ENCODE data around the gene TOGARAM1.

Gene TOGARAM1, protein sequence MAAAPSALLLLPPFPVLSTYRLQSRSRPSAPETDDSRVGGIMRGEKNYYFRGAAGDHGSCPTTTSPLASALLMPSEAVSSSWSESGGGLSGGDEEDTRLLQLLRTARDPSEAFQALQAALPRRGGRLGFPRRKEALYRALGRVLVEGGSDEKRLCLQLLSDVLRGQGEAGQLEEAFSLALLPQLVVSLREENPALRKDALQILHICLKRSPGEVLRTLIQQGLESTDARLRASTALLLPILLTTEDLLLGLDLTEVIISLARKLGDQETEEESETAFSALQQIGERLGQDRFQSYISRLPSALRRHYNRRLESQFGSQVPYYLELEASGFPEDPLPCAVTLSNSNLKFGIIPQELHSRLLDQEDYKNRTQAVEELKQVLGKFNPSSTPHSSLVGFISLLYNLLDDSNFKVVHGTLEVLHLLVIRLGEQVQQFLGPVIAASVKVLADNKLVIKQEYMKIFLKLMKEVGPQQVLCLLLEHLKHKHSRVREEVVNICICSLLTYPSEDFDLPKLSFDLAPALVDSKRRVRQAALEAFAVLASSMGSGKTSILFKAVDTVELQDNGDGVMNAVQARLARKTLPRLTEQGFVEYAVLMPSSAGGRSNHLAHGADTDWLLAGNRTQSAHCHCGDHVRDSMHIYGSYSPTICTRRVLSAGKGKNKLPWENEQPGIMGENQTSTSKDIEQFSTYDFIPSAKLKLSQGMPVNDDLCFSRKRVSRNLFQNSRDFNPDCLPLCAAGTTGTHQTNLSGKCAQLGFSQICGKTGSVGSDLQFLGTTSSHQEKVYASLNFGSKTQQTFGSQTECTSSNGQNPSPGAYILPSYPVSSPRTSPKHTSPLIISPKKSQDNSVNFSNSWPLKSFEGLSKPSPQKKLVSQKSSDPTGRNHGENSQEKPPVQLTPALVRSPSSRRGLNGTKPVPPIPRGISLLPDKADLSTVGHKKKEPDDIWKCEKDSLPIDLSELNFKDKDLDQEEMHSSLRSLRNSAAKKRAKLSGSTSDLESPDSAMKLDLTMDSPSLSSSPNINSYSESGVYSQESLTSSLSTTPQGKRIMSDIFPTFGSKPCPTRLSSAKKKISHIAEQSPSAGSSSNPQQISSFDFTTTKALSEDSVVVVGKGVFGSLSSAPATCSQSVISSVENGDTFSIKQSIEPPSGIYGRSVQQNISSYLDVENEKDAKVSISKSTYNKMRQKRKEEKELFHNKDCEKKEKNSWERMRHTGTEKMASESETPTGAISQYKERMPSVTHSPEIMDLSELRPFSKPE (N-terminal part only)

GRCh38 chr14:44961554-44962333, at the start of gene TOGARAM1, which contains the start of gene KLHL28:
Gene TOGARAM1, plus strand, starts transcription at chr14:44962190. Its CDS starts 232 bp downstream, at chr14:44962422.
Gene KLHL28, minus strand, starts transcription at chr14:44961947. Its CDS starts 16,019 bp downstream, at chr14:44945928.
- DNase-seq (ENCODE audit: low spot score), result peak; percentile 89
- in situ Hi-C loops (cut with MboI; ENCODE audit: low pct_unique_long_range_greater_than_20kb, low sequenced_read_pairs, unreplicated experiment), result no loop called here
- no peak for TF ChIP-seq CTCF (IDR thresholded peaks at IDR 0.05; ENCODE audit: extremely low read depth, insufficient read depth, missing control alignments)

DNA sequence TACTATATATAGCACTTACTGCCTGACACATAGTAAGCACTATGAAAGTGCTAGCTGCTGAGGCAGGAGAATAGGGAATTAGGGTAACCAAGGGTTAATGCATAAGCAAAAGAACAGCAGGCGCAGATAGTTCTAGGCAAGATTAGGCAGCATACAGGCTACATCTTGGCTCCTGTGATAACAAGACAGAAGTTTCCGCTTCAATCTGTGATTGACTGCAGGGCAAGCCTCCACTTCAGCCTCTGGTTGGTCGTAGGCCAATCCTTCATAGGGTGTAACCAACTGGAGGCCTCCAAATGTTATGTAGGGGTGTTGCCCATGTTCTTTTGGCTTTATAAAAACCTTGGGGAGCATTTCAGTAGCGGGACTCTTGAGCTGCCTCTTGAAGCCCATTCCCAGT, 47.1 kb upstream of the TOGARAM1 start:
- in situ Hi-C loops (cut with MboI; ENCODE audit: low pct_unique_long_range_greater_than_20kb, low sequenced_read_pairs, unreplicated experiment), result no loop called here
- no peak for TF ChIP-seq CTCF (IDR thresholded peaks at IDR 0.05; ENCODE audit: extremely low read depth, insufficient read depth, missing control alignments)
- no peak for DNase-seq (ENCODE audit: low spot score)

GRCh38 chr14:44928793-44929192, 33.2 kb upstream of the TOGARAM1 start:
- no peak for TF ChIP-seq CTCF (IDR thresholded peaks at IDR 0.05; ENCODE audit: extremely low read depth, insufficient read depth, missing control alignments)
- DNase-seq (ENCODE audit: low spot score), result no peak
- in situ Hi-C loops (cut with MboI; ENCODE audit: low pct_unique_long_range_greater_than_20kb, low sequenced_read_pairs, unreplicated experiment), result no loop called here

DNA sequence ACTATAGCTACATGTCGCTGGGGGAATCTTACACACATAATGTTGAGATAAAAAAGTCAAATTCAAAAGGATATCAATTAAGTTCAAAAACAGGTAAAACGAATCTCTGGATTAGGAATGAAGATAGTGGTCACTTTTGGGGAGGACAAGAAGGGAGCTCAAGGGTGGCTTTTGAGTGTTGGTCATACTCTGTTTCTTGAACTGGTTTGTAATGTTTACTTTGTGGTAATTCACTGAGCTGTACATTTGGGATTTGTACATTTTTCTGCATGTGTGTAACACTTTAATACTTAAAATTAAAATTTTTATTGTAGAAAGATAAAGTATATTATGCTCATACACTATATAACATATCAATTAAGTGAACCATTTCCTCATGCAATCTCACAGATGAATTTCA, 26.8 kb upstream of the TOGARAM1 start:
- in situ Hi-C loops (cut with MboI; ENCODE audit: low pct_unique_long_range_greater_than_20kb, low sequenced_read_pairs, unreplicated experiment), result no loop called here
- no peak for TF ChIP-seq CTCF (IDR thresholded peaks at IDR 0.05; ENCODE audit: extremely low read depth, insufficient read depth, missing control alignments)
- DNase-seq (ENCODE audit: low spot score), result no peak

DNA sequence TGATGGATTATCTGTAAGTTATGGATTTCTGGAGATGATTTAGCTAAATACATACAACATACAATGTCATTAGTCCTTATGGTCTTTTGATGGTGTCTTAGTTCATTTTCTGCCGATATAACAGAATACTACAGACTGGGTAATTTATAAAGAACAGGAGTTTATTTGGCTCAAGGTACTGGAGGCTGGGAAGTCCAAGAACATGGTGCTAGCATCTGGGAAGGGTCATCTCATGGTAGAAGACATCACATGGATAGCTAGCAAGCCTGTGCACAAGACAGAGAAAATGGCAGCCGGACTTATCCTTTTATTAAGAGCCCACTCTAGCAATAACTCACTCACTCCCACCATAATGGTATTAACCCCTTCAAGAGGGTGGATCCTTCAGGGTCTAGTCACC, 24.4 kb upstream of the TOGARAM1 start:
- DNase-seq (ENCODE audit: low spot score), result no peak
- in situ Hi-C loops (cut with MboI; ENCODE audit: low pct_unique_long_range_greater_than_20kb, low sequenced_read_pairs, unreplicated experiment), result no loop called here
- TF ChIP-seq CTCF (IDR thresholded peaks at IDR 0.05; ENCODE audit: extremely low read depth, insufficient read depth, missing control alignments), result no peak
